ENCODE data around the gene TET3.

Gene TET3

GRCh38 chr2:74031221-74031620, 46.5 kb downstream of the TET3 start:
- Histone ChIP-seq H3K4me3 (no peak overlapping the region), H3K9me3 (ENCODE audit: low read depth, low read length) (no peaks in the 10 kb centered on the region; the same call in 1 of the 2 replicates), H3K27ac (no peak overlapping the region), H3K9ac (ENCODE audit: insufficient read length) (no peak overlapping the region), H3K36me3 (ENCODE audit: insufficient read depth, low read length) (peaks cover 11% of the 10 kb centered on the region)
- DNase-seq (ENCODE audit: low read depth, low spot score): no peak
- TF ChIP-seq POLR2AphosphoS5 (IDR thresholded peaks at IDR 0.05; ENCODE audit: borderline replicate concordance, low read depth, low read length): no peak
- TF ChIP-seq EZH2 (IDR thresholded peaks at IDR 0.05): no peak
- no peak for TF ChIP-seq FOXP2 (optimal IDR thresholded peaks at IDR 0.05; ENCODE audit: control extremely low read depth, extremely low read length, insufficient read depth)

- Histone ChIP-seq H3K4me3 (no peak overlapping the region), H3K27ac (no peak overlapping the region), H3K9ac (ENCODE audit: insufficient read length) (no peak overlapping the region), H3K9me3 (ENCODE audit: low read depth, low read length) (no peaks in the 10 kb centered on the region; the same call in 1 of the 2 replicates), H3K36me3 (ENCODE audit: insufficient read depth, low read length) (peaks cover 10% of the 10 kb centered on the region)
- DNase-seq (ENCODE audit: low read depth, low spot score): no peak
- TF ChIP-seq POLR2AphosphoS5 (IDR thresholded peaks at IDR 0.05; ENCODE audit: borderline replicate concordance, low read depth, low read length) (no peak), FOXP2 (optimal IDR thresholded peaks at IDR 0.05; ENCODE audit: control extremely low read depth, extremely low read length, insufficient read depth) (no peak), EZH2 (IDR thresholded peaks at IDR 0.05) (no peak)
Observed at GRCh38 chr2:74031959-74032287, 47.2 kb downstream of the TET3 start.

GRCh38 chr2:74033375-74033774, 48.7 kb downstream of the TET3 start:
- TF ChIP-seq POLR2AphosphoS5 (IDR thresholded peaks at IDR 0.05; ENCODE audit: borderline replicate concordance, low read depth, low read length) (no peak), EZH2 (IDR thresholded peaks at IDR 0.05) (no peak), FOXP2 (optimal IDR thresholded peaks at IDR 0.05; ENCODE audit: control extremely low read depth, extremely low read length, insufficient read depth) (no peak)
- H3K36me3 ChIP-seq (ENCODE audit: insufficient read depth, low read length): peaks cover 1% of the 10 kb centered on the region; the same call in 1 of the 2 replicates
- no peak overlapping the region for H3K9ac ChIP-seq (ENCODE audit: insufficient read length)
- no peaks in the 10 kb centered on the region for H3K9me3 ChIP-seq (ENCODE audit: low read depth, low read length)
- no peak for DNase-seq (ENCODE audit: low read depth, low spot score)
- no peak overlapping the region for H3K4me3 ChIP-seq
- no peak overlapping the region for H3K27ac ChIP-seq
